Stimulated activated naive CD8-positive, alpha-beta T cell treated with anti-CD3 and anti-CD28 coated beads, Interleukin-15, Interleukin-2, amounts not matched to agents 100 U/mL and 50 U/mL, for 24 hours (primary cell): Measurements from ENCODE around the gene MAPK7.
"Not testable (repeated sequence)": the region's sequence is repeated elsewhere in the genome, so short reads cannot be mapped to it uniquely, and the experiment has no call there.

ENCODE experiments used
- ATAC-seq: fragments of 150-1000 bp; cut with Tn5 transposase; one replicate; pipeline ENCODE4 v1.10.0; 2021
- DNase-seq: peaks from one replicate; pipeline ENCODE4 v3.0.0; 2021

Gene MAPK7

GRCh38 chr17:19343256-19343630, 35.1 kb upstream of the MAPK7 start:
- ATAC-seq (no peak), DNase-seq (no peak)

- ATAC-seq (no peak), DNase-seq (no peak)
These were observed 34.6 kb upstream of the MAPK7 start for GRCh38 chr17:19343671-19344151.

- no peak for DNase-seq
- ATAC-seq: no peak
These were observed 33.8 kb upstream of the MAPK7 start for GRCh38 chr17:19344311-19345066.

GRCh38 chr17:19345067-19345460, 33.2 kb upstream of the MAPK7 start:
- DNase-seq (no peak), ATAC-seq (no peak)

- no peak for ATAC-seq
These were observed 32.6 kb upstream of the MAPK7 start for GRCh38 chr17:19345486-19346350.

GRCh38 chr17:19346351-19347255, 31.7 kb upstream of the MAPK7 start:
- DNase-seq (no peak), ATAC-seq (no peak)

More at GRCh38 chr17:19345486-19346350, 32.6 kb upstream of the MAPK7 start:
- DNase-seq: no peak

- no peak for DNase-seq
- ATAC-seq: no peak
These were observed 30.8 kb upstream of the MAPK7 start for GRCh38 chr17:19347323-19348080.

- ATAC-seq: no peak
- no peak for DNase-seq
These were observed 30.1 kb upstream of the MAPK7 start for GRCh38 chr17:19348081-19348650.

GRCh38 chr17:19348806-19349205, 29.5 kb upstream of the MAPK7 start:
- DNase-seq (no peak), ATAC-seq (no peak)

GRCh38 chr17:19353401-19353800, 24.9 kb upstream of the MAPK7 start:
- ATAC-seq, DNase-seq: not testable (repeated sequence)

GRCh38 chr17:19354748-19355147, 23.6 kb upstream of the MAPK7 start:
- ATAC-seq (no peak), DNase-seq (no peak)

- ATAC-seq (no peak), DNase-seq (no peak)
These were observed 20.9 kb upstream of the MAPK7 start for GRCh38 chr17:19357351-19357750.

- DNase-seq (no peak), ATAC-seq (no peak)
These were observed 20.5 kb upstream of the MAPK7 start for GRCh38 chr17:19357761-19358160.

- ATAC-seq (no peak), DNase-seq (no peak)
These were observed 19.1 kb upstream of the MAPK7 start for GRCh38 chr17:19359151-19359550.

- ATAC-seq: no peak
- DNase-seq: no peak
These were observed 18.4 kb upstream of the MAPK7 start for GRCh38 chr17:19359856-19360255.

GRCh38 chr17:19360772-19361171, 17.5 kb upstream of the MAPK7 start:
- DNase-seq (no peak), ATAC-seq (no peak)

GRCh38 chr17:19361326-19361725, 17.0 kb upstream of the MAPK7 start:
- no peak for DNase-seq
- no peak for ATAC-seq

- ATAC-seq: no peak
These were observed 16.4 kb upstream of the MAPK7 start for GRCh38 chr17:19361944-19362276.

GRCh38 chr17:19362277-19363113, 15.8 kb upstream of the MAPK7 start, which contains the start of gene B9D1:
Gene B9D1, minus strand, starts transcription at chr17:19362723. Its CDS starts 154 bp downstream, at chr17:19362569.
- DNase-seq (peak; percentile 92), ATAC-seq (peak; percentile 83)

More at GRCh38 chr17:19361944-19362276, 16.4 kb upstream of the MAPK7 start:
- no peak for DNase-seq

GRCh38 chr17:19363114-19363438, 15.2 kb upstream of the MAPK7 start:
- DNase-seq: no peak
- ATAC-seq: no peak
